ENCODE data around the gene ZNF594.
"Not testable (repeated sequence)": the region's sequence is repeated elsewhere in the genome, so short reads cannot be mapped to it uniquely, and the experiment has no call there.

GRCh38 chr17:5239769-5240168 is 48.1 kb upstream of the ZNF594 start:
- TF ChIP-seq PATZ1 (CRISPR knock-in tag; IDR thresholded peaks at IDR 0.05; ENCODE audit: borderline replicate concordance); ZFP3 (CRISPR knock-in tag; IDR thresholded peaks at IDR 0.05); ESRRG (CRISPR knock-in tag; IDR thresholded peaks at IDR 0.05); CSRNP3 (CRISPR knock-in tag; IDR thresholded peaks at IDR 0.05); CREB5 (CRISPR knock-in tag; IDR thresholded peaks at IDR 0.05; ENCODE audit: low read depth); ZNF8 (CRISPR knock-in tag; IDR thresholded peaks at IDR 0.05); ARNTL (CRISPR knock-in tag; IDR thresholded peaks at IDR 0.05; ENCODE audit: borderline replicate concordance, low read depth); ZFP30 (CRISPR knock-in tag; IDR thresholded peaks at IDR 0.05); TSHZ2 (CRISPR knock-in tag; IDR thresholded peaks at IDR 0.05): not testable (repeated sequence)
